ENCODE results near the gene APRT.

DNA sequence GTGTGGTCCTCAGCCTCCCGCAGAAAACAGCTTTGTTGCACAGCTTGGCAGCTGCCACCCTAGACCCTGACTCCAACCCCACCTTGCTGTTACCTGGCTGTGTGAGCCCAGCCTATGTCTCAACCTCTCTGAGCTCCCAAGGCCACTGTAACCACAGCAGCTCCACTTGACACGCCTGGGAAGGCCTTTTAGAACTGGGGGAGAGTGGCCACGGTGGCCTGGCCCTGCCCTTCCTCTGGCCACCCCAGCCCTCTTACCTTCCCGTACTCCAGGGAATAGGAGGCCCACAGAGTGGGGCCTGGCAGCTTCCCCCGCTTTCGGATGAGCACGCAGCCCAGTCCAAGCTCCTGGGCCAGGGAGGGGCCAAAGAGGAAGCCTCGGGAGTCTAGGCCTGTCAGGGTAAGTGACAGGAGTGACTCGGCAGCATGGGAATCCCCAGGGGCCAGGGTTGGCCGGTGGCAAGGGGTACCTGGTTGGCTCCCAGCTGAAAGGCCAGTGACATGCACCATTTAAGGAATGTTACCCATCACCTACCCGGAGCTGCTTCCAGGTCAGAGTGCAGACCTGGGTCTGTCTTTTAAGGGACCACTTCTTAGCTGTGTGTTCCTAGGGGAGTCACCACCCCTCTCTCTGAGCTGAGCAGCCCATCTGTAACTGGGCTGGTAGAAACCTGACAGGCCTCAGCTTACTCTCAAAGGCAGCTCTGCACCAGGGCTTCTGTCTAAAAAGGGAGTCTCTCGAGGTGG, 1.4 kb downstream of the APRT start:
- TF ChIP-seq ETV6 (conservative IDR thresholded peaks at IDR 0.05 in 1 of 2, IDR thresholded peaks at IDR 0.05 in 1 of 2; ENCODE audit: borderline replicate concordance in 1 of 2, low read depth in 1 of 2) (no peak), GABPA (IDR thresholded peaks at IDR 0.05; ENCODE audit: low read depth) (no peak), ZBED1 (IDR thresholded peaks at IDR 0.05; ENCODE audit: borderline replicate concordance) (0 out of 2 replicates have a peak, but pooled peaks have one; percentile 57), PAX5 (IDR thresholded peaks at IDR 0.05; ENCODE audit: borderline replicate concordance, low read depth, low read length) (no peak), CREM (IDR thresholded peaks at IDR 0.05; ENCODE audit: low read depth) (no peak), NFYB (IDR thresholded peaks at IDR 0.05; ENCODE audit: insufficient read depth, low read depth, low read length) (no peak)

All from GM12878 (cell line).